Superior temporal gyrus (tissue), 1 donor: ENCODE measurements around the gene POGZ.

Experiments used
- DNase-seq: peaks from one replicate; pipeline ENCODE4 v3.0.0-alpha.2; 2016; ENCODE audit errors: extremely low spot score

The POGZ gene

DNA sequence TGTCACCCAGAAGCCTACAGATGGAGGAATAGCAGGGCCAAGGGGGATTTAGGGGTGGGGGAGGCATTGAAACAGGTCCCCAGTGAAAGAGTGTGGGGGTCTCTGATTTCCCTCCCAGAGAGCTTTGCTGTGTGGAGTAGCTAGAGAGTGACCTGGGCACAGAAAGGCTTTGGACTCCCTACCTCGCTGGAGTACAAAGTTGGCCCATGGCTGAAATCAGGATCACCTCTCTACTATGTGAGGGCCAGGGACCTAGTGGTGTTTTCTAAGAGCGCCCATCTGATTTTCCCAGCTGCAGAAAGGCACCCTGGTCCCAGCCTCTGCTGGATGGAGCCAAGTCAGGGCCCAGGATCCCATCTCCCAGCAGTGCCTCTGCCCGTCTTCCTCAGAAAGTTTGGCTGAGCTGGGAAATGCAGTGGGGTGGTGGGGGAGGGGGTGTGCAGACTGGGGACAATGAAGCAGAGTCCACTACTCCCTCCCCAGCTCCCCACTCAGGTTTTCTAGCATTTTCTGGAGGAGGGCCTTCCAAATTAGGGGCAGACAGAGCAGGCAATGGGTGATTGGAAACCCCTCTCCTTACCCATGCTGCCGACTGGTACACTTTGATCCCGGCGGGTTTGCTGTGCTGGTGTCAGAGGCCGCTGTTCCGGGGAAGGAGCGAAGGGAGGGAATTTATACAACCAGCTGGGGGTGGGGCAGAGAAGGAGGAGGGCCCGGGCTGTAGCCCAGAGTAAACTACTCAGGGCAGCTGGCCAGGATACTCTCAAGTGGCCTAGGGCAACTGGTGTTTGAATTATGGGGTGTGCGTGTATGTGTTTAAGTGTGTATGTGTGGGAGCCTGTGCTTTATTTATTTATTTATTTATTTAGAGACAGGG is 87.0 kb downstream of the POGZ start, which contains the start of gene SELENBP1:
Gene SELENBP1, minus strand, starts transcription at position 648 of the 877 bp plus-strand sequence. Its CDS starts 64 bp downstream, at position 584.
- peak; percentile 45 for DNase-seq

DNA sequence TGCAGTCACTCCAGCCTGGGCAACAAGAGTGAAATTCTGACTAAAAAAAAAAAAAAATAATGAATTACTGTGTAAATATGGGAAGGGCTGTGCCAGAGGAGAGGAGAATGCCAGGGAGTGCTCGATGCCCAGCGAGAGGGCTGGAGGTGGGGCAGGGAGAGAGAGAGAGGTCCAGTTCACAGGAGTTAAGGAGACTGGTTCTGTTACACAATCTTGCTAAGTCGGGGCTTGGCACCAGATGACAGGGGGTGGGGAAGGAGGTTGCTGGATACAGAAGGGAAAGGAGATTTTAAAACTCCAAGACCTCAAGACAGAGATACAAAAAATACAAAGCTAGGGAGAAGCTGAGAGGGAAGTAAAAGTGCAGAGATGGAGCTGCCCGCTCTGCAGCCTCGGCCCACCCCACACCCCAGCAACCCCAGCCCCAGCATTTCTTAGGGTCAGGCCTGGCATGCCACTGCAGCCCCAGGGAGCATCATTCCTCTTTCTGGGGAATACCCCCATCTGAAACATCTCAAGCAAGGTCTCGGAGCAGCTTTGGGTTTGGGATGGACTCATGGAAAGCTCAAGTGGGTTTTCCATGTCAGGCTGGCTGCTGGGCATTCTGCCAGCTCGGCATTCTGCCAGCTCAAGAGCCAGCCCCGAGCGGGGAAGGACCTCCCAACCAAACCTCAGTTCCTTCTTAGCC is 87.8 kb downstream of the POGZ start:
- DNase-seq, result peak; percentile 53

DNA sequence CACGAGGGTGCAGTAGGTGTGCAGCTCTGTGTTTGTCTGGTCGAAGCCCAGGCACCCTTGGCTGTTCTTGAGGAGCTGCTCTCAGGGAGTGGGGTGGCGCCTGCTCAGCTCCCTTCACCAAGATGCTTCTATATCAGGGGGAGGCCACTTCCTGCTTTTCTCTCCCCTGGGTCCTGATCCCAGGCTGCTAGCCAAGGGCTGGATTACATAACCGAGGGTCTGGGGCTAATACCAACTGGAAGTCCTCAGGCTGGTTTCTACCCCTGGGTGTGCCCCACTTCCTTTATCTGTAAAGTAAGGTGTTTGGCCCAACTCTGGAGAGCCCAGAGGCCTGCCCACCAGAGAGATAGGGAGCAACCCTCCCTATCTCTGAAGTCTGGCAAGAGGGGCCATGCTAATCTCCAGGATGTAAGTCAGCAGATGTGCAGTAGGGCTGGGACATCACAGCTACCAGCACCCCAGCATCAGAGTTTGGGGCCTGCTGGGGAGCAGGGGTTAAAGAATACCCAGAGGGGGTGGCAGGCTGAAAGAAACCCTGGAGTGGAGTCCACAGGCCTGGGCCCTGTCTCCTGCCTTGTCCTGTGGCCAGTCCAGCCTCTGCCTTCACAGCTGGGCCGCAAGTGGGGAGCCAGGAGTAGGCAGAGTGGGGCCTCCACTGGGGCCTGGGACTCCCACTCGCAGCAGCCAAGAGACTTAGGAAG is 88.9 kb downstream of the POGZ start:
- DNase-seq, result no peak

DNA sequence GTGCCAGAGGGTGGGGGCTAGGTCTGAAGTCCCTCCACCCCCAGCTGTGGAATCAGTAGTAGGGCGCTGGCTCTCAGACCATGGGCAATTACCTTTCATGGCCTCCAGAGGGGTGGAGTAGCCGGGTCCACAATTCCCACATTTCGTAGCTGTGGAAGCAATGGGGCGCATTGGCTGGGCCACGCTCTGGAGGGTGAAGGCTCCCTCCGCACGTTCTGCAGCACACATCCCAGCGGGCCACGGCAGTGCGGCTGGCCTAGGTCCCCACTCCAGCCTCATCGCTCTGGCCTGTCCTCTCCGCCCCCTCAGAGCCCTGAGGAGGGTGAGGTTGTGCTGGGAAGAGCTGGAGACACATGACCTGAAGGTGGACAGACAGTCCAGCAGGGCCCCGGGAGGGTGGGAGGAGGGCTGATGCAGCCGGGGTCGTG is 89.7 kb downstream of the POGZ start:
- DNase-seq, result no peak

DNA sequence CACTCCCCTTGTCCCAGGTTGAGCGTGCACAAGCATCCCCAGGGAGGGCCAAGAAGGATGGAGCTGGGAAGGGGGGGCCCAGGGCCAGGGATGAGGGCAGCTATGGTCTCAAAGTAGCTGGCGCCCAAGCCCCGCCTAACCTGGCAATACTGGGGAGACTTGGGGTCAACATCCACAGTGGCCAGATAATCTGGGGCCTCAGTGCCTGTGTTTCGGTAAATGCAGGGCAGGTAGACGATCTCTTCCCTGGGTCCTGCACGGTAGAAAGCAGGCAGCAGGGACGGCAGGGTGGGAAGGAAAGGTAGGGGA is 90.0 kb downstream of the POGZ start:
- DNase-seq, result no peak

DNA sequence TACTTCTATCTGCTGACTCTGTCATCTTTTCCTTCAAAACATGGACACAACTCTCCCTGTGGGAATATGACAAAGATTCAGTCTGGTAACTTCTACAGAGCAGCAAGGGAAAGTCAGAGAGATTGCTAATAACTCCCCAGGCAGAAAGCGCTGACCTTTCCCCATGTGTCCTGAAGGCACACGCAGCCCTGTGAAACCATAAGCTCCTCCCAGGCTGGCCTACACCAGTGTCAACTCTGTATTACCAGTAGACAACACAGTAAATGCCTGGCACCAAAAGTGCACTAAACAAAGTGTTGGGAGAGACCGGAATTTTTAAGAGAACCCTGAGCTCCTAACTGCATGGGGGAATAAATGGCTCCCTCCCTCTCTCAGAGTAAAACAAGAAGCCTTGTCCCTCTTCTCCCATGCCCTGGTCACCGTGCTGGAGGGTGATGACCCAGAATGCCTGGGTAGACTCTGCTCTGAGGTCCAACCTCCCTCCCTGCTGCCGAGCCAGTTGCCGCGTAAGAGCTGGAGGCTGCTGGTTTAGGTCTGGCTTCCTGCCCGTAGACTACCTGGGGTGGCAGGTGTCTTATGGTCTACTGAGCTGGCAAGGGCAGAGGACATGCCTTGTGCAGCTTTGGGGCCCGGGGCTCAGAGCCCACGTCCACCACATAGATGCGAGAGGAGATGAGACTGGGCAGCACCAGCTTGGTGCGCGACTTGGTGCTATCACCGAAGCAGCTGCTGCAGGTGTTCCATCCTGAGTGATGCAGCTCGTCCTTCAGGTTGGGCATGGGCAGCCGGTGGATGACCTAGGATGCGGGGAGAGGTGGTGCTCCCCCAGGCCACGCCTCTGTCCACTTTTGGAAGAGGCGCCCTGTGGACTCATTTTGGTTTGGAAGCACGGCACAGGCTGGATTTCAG is 90.6 kb downstream of the POGZ start:
- no peak for DNase-seq

DNA sequence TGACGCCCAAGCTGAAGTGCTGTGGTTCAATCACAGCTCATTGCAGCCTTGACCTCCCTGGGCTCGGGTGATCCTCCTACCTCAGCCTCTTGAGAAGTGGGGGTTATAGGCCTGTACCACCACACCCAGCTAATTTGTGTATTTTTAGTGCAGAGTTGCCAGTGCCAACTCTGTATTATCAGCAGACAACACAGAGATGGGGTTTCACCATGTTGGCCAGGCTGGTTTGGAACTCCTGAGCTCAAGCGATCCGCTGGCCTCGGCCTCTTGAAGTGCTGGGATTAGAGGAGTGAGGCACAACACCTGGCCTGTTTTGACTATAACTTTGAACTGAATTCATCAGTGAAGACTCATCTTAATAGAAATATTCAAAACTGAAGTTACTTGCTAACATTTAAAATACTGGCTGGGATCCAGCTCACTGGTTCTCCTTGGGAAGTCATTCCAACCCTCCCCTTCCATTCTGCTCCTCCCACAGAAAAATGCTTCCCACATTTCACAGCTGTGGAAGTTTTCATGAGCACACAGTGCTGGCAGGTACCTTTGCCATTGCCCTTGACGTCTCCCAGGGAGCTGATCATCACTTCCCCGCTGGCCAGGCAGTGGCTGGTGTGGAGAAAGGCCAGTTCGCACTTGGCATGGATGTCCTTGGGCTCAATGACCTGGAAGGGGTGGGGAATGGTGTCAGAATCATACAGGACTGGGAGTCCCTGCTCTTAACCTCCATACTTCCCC is 91.5 kb downstream of the POGZ start:
- DNase-seq, result no peak

DNA sequence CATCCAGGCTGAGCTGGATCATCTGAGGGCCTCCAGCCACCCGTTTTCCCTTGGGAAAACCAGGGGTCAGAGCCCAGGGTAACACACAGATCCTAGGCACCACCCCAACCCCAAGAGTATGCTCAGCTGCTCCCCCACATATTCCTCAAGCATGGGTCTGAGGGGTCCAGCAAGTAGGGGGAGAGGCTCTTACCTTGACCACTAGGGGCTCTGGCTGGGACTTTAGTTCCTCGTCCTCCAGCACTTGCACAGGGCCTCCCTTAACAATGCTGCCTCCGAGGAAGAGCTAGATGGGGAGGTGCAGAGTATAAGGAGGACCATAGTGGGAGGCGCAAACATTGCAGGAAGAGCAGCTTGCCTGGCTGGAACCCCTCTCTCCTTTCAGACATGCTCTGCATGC is 94.3 kb downstream of the POGZ start:
- DNase-seq, result no peak

DNA sequence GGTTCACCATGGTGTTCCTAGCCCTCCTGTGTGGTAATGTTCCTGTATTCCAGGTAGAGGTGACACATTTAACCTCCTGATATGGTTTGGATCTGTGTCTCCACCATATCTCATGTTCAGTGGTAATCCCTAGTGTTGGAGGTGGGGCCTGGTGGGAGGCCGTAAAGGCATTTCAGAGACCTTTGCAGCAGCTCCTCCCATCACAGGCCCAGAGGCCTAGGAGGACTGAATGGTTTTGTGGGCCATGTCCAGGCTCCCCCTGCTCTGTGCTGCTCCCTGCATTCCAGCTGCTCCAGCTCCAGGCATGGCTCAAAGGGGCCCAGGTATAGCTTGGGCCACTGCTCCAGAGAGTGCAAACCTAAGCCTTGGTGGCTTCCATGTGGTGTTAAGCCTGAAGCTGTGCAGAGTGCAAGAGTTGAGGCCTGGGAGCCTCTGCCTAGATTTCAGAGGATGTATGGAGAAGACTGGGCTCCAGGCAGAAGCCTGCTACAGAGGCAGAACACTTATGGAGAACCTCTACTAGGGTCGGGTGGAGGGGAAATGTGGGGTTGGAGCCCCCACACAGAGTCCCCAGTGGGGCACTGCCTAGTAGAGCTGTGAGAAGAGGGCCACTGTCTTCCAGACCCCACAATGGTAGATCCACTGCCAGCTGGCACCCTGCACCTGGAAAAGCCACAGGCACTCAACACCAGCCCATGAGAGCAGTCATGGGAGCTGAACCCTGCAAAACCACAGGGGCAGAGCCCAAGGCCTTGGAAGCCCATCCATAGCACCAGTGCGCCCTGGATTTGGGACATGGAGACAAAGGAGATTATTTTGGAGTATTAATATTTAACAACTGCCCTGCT is 96.8 kb downstream of the POGZ start:
- no peak for DNase-seq

DNA sequence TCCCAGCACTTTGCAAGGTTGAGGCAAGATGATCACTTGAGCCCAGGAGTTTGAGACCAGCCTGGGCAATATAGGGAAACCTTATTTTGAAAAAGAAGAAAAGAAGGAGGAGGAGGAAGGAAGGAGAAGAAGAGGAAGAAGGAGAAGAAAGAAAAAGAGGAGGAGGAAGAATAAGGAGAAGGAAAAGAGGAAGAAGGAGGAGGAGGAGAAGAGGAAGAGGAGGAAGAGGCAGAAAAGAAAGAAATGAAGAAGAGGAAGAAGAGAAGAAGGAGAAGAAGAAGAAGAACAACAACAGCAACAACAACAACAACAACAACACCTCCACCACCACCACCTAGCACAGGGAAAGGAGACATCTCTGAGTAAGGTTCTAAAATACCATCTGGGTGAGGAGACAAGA is 97.4 kb downstream of the POGZ start:
- no peak for DNase-seq

DNA sequence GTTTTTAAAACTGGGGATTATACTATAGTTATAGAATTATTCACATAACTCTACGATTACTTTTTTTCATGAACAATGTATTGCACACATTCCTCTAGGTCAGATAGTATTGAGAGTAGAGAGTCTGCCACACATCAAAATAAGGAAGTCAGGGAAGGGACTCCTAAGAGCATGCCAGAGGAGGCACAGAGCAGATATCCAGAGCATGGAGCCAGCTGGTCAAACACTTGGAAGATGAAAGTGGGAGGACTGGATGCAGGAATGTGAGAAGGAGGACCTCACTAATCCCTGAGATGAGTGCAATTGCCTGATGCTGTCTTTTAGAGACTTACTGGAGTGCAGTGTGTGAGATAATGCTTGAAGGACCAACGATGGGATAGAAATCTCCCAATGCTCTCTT is 102.6 kb downstream of the POGZ start:
- no peak for DNase-seq
